NT2/D1 (cell line): ENCODE measurements around the gene USF1.

ENCODE experiments used
- SUZ12 ChIP-seq: IDR thresholded peaks from 2 replicates; pipeline ENCODE4 v1.6.1; 2011; ENCODE audit not compliant: insufficient read length, insufficient read depth; ENCODE audit errors: extremely low read depth
- YY1 ChIP-seq: IDR thresholded peaks from 2 replicates; pipeline ENCODE4 v1.6.1; 2011; ENCODE audit not compliant: insufficient read length, insufficient read depth
- ZNF274 ChIP-seq: IDR thresholded peaks from 2 replicates; pipeline ENCODE4 v1.6.1; 2011; ENCODE audit warnings: mild to moderate bottlenecking, low read depth, low read length

DNA sequence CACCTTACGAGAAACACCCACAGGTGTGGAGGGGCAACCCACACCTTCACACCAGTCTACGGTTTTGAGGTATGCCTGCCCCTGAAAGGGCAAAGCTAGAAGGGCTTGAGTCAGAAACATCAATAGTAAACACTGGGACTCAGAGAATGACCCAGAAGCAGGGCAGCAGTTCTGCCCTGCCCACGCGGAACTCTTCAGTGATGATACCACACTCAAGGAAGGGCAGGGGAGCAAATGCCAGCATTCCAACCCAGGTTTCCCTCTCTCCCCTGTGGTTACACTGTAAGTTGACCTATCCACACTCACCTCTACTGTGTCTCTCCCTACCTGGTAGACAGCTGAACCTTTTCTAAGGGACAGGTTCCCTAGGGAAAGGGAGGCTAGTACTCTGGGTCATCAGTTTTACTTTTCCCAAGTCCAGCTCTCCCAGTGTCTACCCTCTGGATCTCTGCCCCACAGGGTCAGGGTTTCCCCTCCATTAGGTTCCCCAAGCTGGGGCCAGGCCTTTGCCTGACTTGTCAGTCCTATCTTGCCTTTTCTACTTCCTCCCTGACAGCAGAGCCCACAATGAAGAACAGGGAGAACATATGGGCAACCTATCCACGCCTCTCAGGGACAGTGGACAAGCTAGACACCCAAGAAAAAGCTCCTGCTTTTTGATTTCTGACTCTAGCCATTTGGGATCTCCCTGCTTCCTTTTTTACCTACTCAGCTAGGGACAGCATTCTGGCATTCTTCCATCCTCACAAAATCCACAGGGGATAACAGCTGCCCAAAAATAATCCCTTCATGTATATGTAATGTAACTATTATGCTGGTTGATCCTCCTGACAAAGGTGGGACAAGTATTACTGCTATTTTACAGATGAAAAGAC, 27.8 kb downstream of the USF1 start:
- TF ChIP-seq YY1 (no peak), ZNF274 (no peak), SUZ12 (no peak)
